GM18870 (cell line): ENCODE data around the gene MYOM1.
"Not testable (repeated sequence)": the region's sequence is repeated elsewhere in the genome, so short reads cannot be mapped to it uniquely, and the experiment has no call there.

Source experiments
- ATAC-seq: cut with Tn5 transposase; IDR thresholded peaks from one replicate; pipeline ENCODE4 v1.9.1; 2021; ENCODE audit warnings: moderate library complexity; ENCODE audit not compliant: unreplicated experiment

MYOM1 gene

DNA sequence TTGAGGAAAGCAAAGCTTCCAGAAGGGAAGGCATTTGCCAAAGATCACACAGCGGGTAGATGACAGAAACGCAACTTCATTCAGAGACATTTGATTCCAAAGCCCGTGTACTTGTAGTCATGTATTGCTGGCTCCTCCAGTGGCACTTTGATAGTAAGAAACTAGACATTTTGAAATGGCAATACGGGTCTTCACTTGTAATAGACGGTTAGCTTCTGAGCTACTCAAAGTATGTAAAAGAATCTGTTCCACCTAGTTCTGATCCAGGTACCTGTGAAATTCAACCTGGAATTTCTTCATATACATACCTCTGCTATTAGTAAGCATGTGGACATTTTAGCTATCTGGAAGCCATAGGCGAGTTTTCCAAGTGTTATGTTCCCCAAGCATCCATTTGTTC, 1.7 kb upstream of the MYOM1 start:
- no peak for ATAC-seq

DNA sequence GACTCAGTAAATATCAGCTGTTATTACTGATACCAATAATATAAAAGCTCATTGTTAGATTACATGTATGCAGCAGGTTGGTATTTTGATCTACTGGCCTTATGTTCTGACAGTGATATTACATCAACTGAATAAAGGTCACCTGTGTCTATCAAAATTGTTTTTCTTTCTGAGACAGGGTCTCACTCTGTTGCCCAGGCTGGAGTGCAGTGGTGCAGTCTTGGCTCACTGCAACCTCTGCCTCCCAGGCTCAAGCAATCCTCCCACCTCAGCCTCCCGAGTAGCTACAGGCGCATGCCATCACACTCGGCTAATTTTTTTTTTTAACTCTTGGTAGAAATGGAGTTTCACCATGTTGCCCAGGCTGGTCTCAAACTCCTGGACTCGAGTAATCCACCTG, 1.1 kb upstream of the MYOM1 start:
- not testable (repeated sequence) for ATAC-seq

- ATAC-seq = no peak
Observed at GRCh38 chr18:3219241-3219630, 532 bp downstream of the MYOM1 start.

GRCh38 chr18:3218819-3219218, 949 bp downstream of the MYOM1 start:
- no peak for ATAC-seq

- ATAC-seq = no peak
Observed at GRCh38 chr18:3217948-3218647, 1.7 kb downstream of the MYOM1 start.

- no peak for ATAC-seq
Observed at GRCh38 chr18:3216987-3217386, 2.8 kb downstream of the MYOM1 start.

DNA sequence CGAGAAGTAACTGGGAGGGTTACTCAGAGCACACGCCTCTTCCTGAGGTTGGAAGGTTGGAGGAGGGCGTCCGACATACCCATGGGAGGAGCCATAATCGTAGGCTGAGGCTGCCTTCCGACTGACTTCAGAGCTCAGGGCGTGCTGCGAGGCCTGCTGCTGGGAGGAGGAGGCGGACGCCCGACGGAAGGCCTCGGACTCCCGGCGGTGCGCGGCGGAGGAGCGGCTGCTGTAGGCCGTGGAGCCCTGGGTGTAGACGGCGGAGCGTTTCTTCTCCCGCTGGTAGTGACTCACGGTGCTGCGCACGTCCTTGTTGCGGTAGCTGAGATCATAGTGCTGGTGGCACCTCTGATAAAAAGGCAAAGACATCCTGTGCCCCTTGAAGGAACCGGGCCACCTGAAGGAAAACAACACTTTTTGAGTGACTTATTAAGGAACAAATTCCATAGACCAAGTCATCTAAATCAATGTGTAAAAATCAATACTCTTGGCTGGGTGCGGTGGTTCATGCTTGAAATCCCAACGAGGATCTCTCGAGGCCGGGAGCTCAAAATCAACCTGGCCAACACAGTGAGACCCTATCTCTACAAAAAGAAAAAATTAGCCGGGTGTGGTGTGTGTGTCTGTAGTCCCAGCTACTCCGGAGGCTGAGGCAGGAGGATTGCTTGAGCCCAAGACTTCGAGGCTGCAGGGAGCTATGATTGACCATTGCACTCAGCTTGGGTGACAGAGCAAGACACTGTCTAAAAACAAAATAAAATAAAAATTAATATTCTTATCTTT, 4.7 kb downstream of the MYOM1 start:
- ATAC-seq = no peak

DNA sequence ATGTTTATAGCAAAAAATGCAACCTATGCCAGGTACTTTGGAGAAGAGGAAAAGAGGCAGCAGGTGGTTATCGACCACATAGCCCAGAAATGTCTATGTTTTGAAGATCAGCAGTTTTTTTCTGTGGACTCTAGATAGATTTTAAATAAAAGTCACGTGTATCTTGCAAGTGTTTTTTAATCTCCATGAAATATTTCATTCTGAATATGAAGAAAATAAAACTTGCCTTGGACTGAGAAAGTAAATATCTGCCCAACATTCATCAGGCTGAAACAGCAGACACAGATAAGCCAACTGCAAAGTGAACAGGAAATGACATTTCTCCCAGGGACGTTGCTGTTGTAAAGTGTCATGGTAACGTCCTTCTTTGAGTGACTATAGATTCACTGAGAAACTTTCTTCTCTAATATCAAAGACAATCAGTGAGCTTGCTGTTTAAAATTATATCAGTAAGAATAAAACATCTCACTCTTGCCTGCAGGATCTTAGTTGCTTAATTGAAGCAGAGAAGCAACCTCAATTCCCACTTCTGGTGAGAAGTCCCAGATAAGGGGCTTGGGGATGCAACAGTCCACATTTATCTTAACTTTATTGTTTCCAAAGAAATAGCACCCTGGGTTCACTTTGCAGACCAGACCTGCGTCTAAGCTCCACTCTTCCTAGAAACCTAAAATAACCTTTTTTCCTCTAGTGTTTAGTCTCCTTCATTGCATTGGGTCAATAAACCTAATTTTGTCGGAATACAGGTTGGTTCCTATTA, 6.3 kb downstream of the MYOM1 start:
- ATAC-seq = no peak

- no peak for ATAC-seq
Observed at GRCh38 chr18:3212657-3213056, 7.1 kb downstream of the MYOM1 start.

- no peak for ATAC-seq
Observed at GRCh38 chr18:3211236-3211992, 8.4 kb downstream of the MYOM1 start.

DNA sequence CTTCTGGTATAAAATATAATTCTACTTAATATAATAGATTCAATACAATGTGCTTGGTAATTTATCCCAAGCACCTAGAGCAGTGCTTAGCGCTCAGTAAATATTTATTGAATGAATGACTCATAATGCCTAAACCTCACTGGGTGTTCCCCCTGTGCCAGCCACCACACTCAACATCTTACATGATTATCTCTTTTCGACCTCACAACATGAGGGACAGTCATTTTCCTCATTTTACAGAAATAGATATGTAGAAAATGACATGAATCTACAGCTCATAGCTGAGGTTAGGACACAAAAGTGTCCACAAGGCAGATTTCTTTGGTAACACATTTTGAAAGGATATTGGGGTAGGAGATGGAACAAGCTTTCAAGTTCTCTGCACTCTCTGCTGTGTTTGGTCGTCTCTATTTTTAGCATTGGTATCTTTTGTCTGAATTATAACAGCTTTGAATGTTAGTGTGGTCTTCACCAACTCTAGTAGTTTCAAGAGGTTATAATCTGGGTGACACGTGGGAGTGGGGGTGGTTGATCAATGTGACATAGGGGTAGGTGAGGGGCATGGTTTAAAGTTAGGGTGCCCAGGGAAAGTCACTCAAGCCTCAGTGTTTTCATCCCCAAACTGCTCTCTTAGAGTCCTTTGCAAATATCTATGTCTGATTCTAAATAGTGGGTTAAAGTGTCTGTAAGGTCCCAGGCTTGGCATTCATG, 9.8 kb downstream of the MYOM1 start:
- peak; percentile 85 for ATAC-seq

GRCh38 chr18:3207565-3207964, 12.2 kb downstream of the MYOM1 start:
- ATAC-seq = no peak

DNA sequence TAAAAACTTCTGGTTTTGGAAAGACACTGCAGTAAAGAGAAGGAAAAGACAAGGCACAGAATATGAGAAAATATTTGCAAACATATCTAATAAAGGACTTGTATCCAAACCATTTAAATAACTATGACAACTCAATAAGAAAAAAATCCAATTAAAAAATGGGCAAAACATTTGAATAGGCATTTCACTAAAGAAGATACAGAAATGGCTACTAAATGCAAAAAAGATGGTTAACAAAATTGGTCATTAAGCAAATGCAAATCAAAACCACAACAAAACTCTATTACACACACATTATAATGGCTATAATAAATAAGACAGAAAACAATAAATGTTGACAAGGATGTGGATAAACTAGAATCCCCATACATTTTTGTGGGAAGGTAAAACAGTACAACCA, 14.5 kb downstream of the MYOM1 start:
- no peak for ATAC-seq

GRCh38 chr18:3199942-3200645, 19.7 kb downstream of the MYOM1 start:
- ATAC-seq = no peak

- ATAC-seq = not testable (repeated sequence)
Observed at GRCh38 chr18:3198260-3198860, 21.4 kb downstream of the MYOM1 start.

GRCh38 chr18:3194947-3195612, 24.7 kb downstream of the MYOM1 start:
- ATAC-seq = no peak

DNA sequence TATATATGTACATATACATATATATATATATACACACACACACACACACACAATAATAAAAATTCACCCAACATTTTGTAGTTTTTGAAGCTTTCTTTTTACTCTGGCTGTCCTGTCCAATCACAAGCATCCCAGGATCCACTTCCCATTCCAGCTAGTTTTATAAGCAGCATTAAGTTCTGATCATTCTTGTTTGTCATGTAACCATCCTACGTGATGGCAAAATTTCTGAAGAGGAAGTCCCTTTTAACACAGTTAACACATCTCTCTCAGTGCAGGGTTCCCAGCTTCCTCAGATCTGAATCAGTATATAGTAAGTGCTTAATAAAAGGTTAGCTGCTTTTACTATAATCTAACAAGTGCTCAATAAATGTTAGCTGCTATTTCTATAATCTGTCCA, 26.4 kb downstream of the MYOM1 start:
- ATAC-seq = no peak

DNA sequence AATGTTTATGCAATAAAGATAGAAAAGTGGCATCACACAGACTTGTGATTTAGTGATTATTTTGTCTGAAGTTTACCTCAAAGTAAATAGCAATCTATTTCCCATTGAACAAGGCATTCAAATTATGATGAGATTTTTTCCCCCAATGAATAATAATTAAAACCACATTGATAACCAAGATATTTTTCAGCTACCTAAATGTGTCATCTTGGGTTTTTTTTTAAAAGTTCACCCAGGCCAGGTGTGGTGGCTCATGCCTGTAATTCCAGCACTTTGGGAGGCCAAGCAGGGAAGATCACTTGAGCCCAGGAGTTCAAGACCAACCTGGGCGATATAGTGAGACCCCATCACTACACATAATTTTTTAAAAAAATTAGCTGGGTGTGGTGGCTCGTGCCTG, 27.0 kb downstream of the MYOM1 start:
- no peak for ATAC-seq

DNA sequence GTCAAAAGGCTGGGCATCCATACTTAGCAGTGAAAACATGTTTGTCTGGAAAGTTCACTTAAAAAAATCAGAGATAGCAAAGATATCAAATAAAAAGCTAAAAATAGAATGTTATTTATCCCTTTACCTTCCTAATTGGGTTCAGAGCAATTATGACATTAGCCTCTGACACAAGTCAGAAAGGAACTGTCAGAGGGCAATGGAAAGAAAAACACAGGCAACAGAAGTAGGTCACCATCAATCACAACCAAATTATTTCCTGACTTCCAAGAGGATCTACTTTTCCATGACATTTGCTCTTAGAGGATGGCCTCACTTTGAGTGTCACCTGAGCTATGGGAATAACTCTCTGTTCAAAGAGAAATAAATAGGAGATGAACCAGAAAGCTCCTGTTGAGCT, 27.5 kb downstream of the MYOM1 start:
- no peak for ATAC-seq
